H1 (cell line): ENCODE measurements around the gene PAFAH1B1. TPM values are rescaled to one million over a fixed set of nuclear protein-coding genes. Genes with fewer than 3 reads are reported as not detected.
"Not testable (repeated sequence)": the region's sequence is repeated elsewhere in the genome, so short reads cannot be mapped to it uniquely, and the experiment has no call there.

Experiments used
- CTCF ChIA-PET: fragments of 300-600 bp; sonication (Branson Sonifier 250); formaldehyde crosslinking; loops from one replicate; lab custom pipeline; 2021; ENCODE audit not compliant: partially characterized antibody; lab: Charles Lee
- POLR2A ChIA-PET: fragments of 300-600 bp; sonication (Branson Sonifier 250); formaldehyde crosslinking; loops from one replicate; lab custom pipeline; 2021; ENCODE audit warnings: inconsistent platforms; ENCODE audit not compliant: partially characterized antibody; lab: Charles Lee
- DNase-seq, 2 experiments: peaks; one replicate each; pipeline versions ENCODE4 v3.0.0 to v3.0.0-alpha.2; 2010 to 2022; ENCODE audit warnings: low spot score in 2 of 2, low read depth in 1 of 2, mixed read lengths in 1 of 2
- FAIRE-seq: peaks from 2 replicates; lab custom pipeline; 2011; peaks lifted over from hg19 to GRCh38; lab: Jason Lieb, UNC
- H2AFZ ChIP-seq: 2 replicates; pipeline ENCODE4 v1.8.1; 2012; ENCODE audit warnings: low read length, inconsistent platforms
- H2AK5ac ChIP-seq: 2 replicates; pipeline ENCODE4 v1.6.1; 2013; ENCODE audit warnings: low read depth, low read length
- H2BK120ac ChIP-seq: replicated peaks from 2 replicates; pipeline ENCODE3; 2013; ENCODE audit warnings: low read depth, low read length, inconsistent platforms
- H2BK12ac ChIP-seq: 2 replicates; pipeline ENCODE4 v1.6.1; 2013; ENCODE audit warnings: low read depth, low read length
- H2BK15ac ChIP-seq: 2 replicates; pipeline ENCODE4 v1.6.1; 2013; ENCODE audit warnings: low read length
- H2BK20ac ChIP-seq: 2 replicates; pipeline ENCODE4 v1.6.1; 2013; ENCODE audit warnings: low read length
- H2BK5ac ChIP-seq: 2 replicates; pipeline ENCODE4 v1.6.1; 2013; ENCODE audit warnings: low read depth, low read length
- H3K14ac ChIP-seq: 2 replicates; pipeline ENCODE4 v1.6.1; 2013; ENCODE audit warnings: inconsistent platforms; ENCODE audit not compliant: insufficient read length
- H3K18ac ChIP-seq: 2 replicates; pipeline ENCODE4 v1.6.1; 2013; ENCODE audit warnings: low read length; ENCODE audit errors: extremely low read depth
- H3K23ac ChIP-seq: 2 replicates; pipeline ENCODE4 v1.6.1; 2013; ENCODE audit warnings: inconsistent platforms; ENCODE audit not compliant: insufficient read length
- H3K23me2 ChIP-seq: 2 replicates; pipeline ENCODE4 v1.6.1; 2013; ENCODE audit warnings: low read depth, low read length
- H3K27ac ChIP-seq: 2 replicates; pipeline ENCODE4 v1.6.1; 2011; ENCODE audit warnings: low read depth, low read length, inconsistent platforms
- H3K27me3 ChIP-seq, 4 experiments: replicated peaks in 1 of 4; 1 replicate in 1 of 4; 2 replicates in 3 of 4; pipeline versions ENCODE4 v1.6.1 to v1.8.1; 2011 to 2013; ENCODE audit warnings: low read length in 3 of 4, mild to moderate bottlenecking in 3 of 4, inconsistent platforms in 2 of 4, mixed read lengths in 2 of 4, moderate library complexity in 1 of 4; ENCODE audit not compliant: control insufficient read depth in 3 of 4, insufficient read depth in 3 of 4; ENCODE audit errors: extremely low read depth in 1 of 4
- H3K36me3 ChIP-seq, 4 experiments: 2 replicates each; pipeline versions ENCODE4 v1.6.1 to v1.8.1; 2011 to 2013; ENCODE audit warnings: mild to moderate bottlenecking in 4 of 4, low read length in 3 of 4, moderate library complexity in 2 of 4, control low read depth in 1 of 4, inconsistent platforms in 1 of 4; ENCODE audit not compliant: insufficient read depth in 4 of 4, control insufficient read depth in 2 of 4
- H3K4ac ChIP-seq: replicated peaks from 2 replicates; pipeline ENCODE3; 2013; ENCODE audit warnings: low read length, low read depth, mixed read lengths, inconsistent platforms; ENCODE audit not compliant: insufficient read length
- H3K4me1 ChIP-seq, 4 experiments: replicated peaks in 1 of 4; 1 replicate in 1 of 4; 2 replicates in 3 of 4; pipeline versions ENCODE4 v1.6.1 to v1.8.1; 2011 to 2013; ENCODE audit warnings: low read length in 3 of 4, inconsistent platforms in 2 of 4, mixed read lengths in 1 of 4; ENCODE audit not compliant: insufficient read depth in 4 of 4, control insufficient read depth in 3 of 4
- H3K4me2 ChIP-seq, 2 experiments: 2 replicates each; pipeline versions ENCODE4 v1.6.1 to v1.8.1; 2011 to 2013; ENCODE audit warnings: low read depth in 2 of 2, low read length in 2 of 2, control low read depth in 1 of 2, inconsistent platforms in 1 of 2, mild to moderate bottlenecking in 1 of 2; ENCODE audit not compliant: insufficient read depth in 1 of 2
- H3K4me3 ChIP-seq, 4 experiments: fragments of 200-600, 300-600 bp in 1 of 4; sonication (generic), shearing (Covaris generic), sonication (Bioruptor Twin) in 1 of 4; 2 replicates each; pipeline versions ENCODE4 v1.5.1 to v1.8.1; 2011 to 2016; ENCODE audit warnings: low read length in 4 of 4, low read depth in 3 of 4, control low read depth in 2 of 4, inconsistent platforms in 2 of 4, mild to moderate bottlenecking in 2 of 4, mixed read lengths in 1 of 4, moderate library complexity in 1 of 4; ENCODE audit not compliant: insufficient read depth in 2 of 4; ENCODE audit errors: extremely low read depth in 1 of 4
- H3K56ac ChIP-seq: replicated peaks from 2 replicates; pipeline ENCODE3; 2013; ENCODE audit warnings: low read depth, mild to moderate bottlenecking, mixed read lengths, low read length, inconsistent platforms; ENCODE audit not compliant: insufficient read length
- H3K79me1 ChIP-seq: 2 replicates; pipeline ENCODE4 v1.6.1; 2013; ENCODE audit warnings: low read depth, low read length, control low read depth
- H3K79me2 ChIP-seq, 2 experiments: 2 replicates each; pipeline versions ENCODE4 v1.6.1 to v1.8.1; 2012 to 2013; ENCODE audit warnings: low read length in 2 of 2, mild to moderate bottlenecking in 2 of 2, inconsistent platforms in 1 of 2; ENCODE audit not compliant: insufficient read depth in 2 of 2, control insufficient read depth in 1 of 2
- H3K9ac ChIP-seq, 4 experiments: replicated peaks in 1 of 4; 1 replicate in 1 of 4; 2 replicates in 3 of 4; pipeline versions ENCODE4 v1.6.1 to v1.8.1; 2011 to 2013; ENCODE audit warnings: low read depth in 3 of 4, low read length in 3 of 4, control low read depth in 2 of 4, mild to moderate bottlenecking in 2 of 4, moderate library complexity in 2 of 4, inconsistent platforms in 1 of 4; ENCODE audit errors: extremely low read depth in 1 of 4
- H3K9me3 ChIP-seq, 2 experiments: 2 replicates each; pipeline versions ENCODE4 v1.6.1 to v1.8.1; 2012 to 2013; ENCODE audit warnings: mild to moderate bottlenecking in 2 of 2, moderate library complexity in 2 of 2, control low read depth in 1 of 2, inconsistent platforms in 1 of 2, low read depth in 1 of 2, low read length in 1 of 2, mixed read lengths in 1 of 2; ENCODE audit not compliant: insufficient read depth in 2 of 2
- H4K20me1 ChIP-seq, 2 experiments: replicated peaks in 1 of 2; 2 replicates each; pipeline versions ENCODE3 to v1.8.1; 2011 to 2013; ENCODE audit warnings: inconsistent platforms in 2 of 2, low read length in 2 of 2, mild to moderate bottlenecking in 1 of 2; ENCODE audit not compliant: insufficient read depth in 2 of 2, control insufficient read depth in 1 of 2
- H4K5ac ChIP-seq: 2 replicates; pipeline ENCODE4 v1.6.1; 2013; ENCODE audit warnings: low read length, low read depth, mixed read lengths, inconsistent platforms; ENCODE audit not compliant: insufficient read length
- H4K8ac ChIP-seq: 2 replicates; pipeline ENCODE4 v1.8.0; 2013; ENCODE audit warnings: mild to moderate bottlenecking, moderate library complexity, low read length, inconsistent platforms; ENCODE audit not compliant: insufficient read depth; ENCODE audit errors: extremely low read depth
- H4K91ac ChIP-seq: replicated peaks from 2 replicates; pipeline ENCODE3; 2013; ENCODE audit warnings: low read length, mixed read lengths, inconsistent platforms; ENCODE audit not compliant: insufficient read length
- WGBS, 2 experiments: shearing (Covaris generic) in 1 of 2; methylation state at CpG; one replicate each; pipeline versions ENCODE4 v1.1.6 to v1.1.7; 2013 to 2015; ENCODE audit warnings: low lambda C conversion rate in 2 of 2, mixed read lengths in 2 of 2, inconsistent platforms in 1 of 2, low coverage in 1 of 2, missing lambda C conversion rate in 1 of 2; ENCODE audit not compliant: insufficient replicate concordance in 2 of 2, insufficient coverage in 1 of 2, insufficient read length in 1 of 2; ENCODE audit errors: extremely low coverage in 1 of 2, missing lambda C conversion rate in 1 of 2; 5-methylcytosine and 5-hydroxymethylcytosine counted together
- polyA plus RNA-seq, 7 experiments: library from polyadenylated mRNA; depleted of rRNA in 3 of 7; stranded (reverse) in 5 of 7; unstranded in 2 of 7; fragments of >200 nt in 5 of 7; fragments of 200-250 nt in 2 of 7; gene quantifications; 1 replicate in 5 of 7; 2 replicates in 1 of 7; 4 replicates in 1 of 7; pipeline versions ENCODE4 v1.2.1 to v1.2.3, GENCODE V29; 2011 to 2013; ENCODE audit warnings: missing spikeins in 2 of 7, mixed read lengths in 2 of 7
- total RNA-seq: library from RNA; stranded (reverse); fragmentation: NEBNext Ultra II Directional; extraction: Animal tissue kit (Norgen Biotek cat#: 25700); gene quantifications from 2 replicates; pipeline ENCODE4 v1.2.1, GENCODE V29; 2021

Gene PAFAH1B1
- total and polyA plus RNA-seq, 2 of the 8 experiments (the other 6 are each of a cell fraction or from before 2014, with no cell fraction given), result 42.0 to 152 TPM

DNA sequence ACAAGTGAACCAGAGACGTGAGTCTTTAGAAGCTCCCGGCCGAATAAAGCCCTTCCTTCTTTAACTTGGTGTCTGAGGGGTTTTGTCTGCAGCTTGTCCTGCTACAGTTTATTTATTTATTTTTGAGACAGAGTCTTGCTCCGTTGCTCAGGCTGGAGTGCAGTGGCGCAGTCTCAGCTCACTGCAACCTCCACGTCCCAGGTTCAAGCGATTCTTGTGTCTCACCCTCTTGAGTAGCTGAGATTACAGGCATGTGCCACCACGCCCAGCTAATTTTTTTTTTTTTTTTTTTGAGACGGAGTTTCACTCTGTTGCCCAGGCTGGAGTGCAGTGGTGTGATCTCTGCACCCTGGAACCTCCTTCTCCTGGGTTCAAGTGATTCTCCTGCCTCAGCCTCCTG, 45.4 kb upstream of the PAFAH1B1 start:
- not testable (repeated sequence) for H3K79me2 ChIP-seq, H3K18ac ChIP-seq, H2BK20ac ChIP-seq, H4K20me1 ChIP-seq, H3K9me3 ChIP-seq, H2BK120ac ChIP-seq, H4K5ac ChIP-seq, H3K27ac ChIP-seq, H3K56ac ChIP-seq, H3K4ac ChIP-seq, H3K79me1 ChIP-seq, H2BK12ac ChIP-seq, H3K23me2 ChIP-seq, H3K27me3 ChIP-seq, H4K91ac ChIP-seq, FAIRE-seq, H2AFZ ChIP-seq, H4K8ac ChIP-seq, H2BK15ac ChIP-seq, H3K4me2 ChIP-seq, H3K4me3 ChIP-seq, H2AK5ac ChIP-seq, H3K14ac ChIP-seq, H3K36me3 ChIP-seq, DNase-seq, H3K4me1 ChIP-seq, H3K9ac ChIP-seq, H2BK5ac ChIP-seq, H3K23ac ChIP-seq
- ChIA-PET CTCF (interaction anchor here (0.6 to 2.7 kb wide), 5 partner anchors 24 to 242 kb away, joined by 3 to 8 read pairs (median 3); no protein-coding TSS in a partner anchor), POLR2A (interaction anchor here (1.0 to 1.7 kb wide), 2 partner anchors 36 to 125 kb away, joined by 3 to 5 read pairs; partner anchors contain the start of gene METTL16)
- WGBS, 2 experiments, result 90% methylated on average over 8 of the region's 9 CpGs; no CpG with 5 or more reads in 1 of the 2 experiments
